Measurements from ENCODE around the gene SPATA46. TPM values are rescaled to one million over a fixed set of nuclear protein-coding genes. Genes with fewer than 3 reads are reported as not detected.

Gene SPATA46
- total and polyA plus RNA-seq, 4 donors, result not detected

- Histone ChIP-seq H3K9me3 (ENCODE audit: control insufficient read depth in 4 of 4, insufficient read depth in 3 of 4, low read length in 3 of 4) (no peaks in the 10 kb centered on the region), H3K4me1 (ENCODE audit: control insufficient read depth in 5 of 5, insufficient read depth in 5 of 5, low read length in 5 of 5) (no peaks in the 10 kb centered on the region), H3K4me3 (no peak overlapping the region), H3K27me3 (ENCODE audit: control insufficient read depth in 3 of 3, insufficient read depth in 3 of 3, low read length in 2 of 3) (no peaks in the 10 kb centered on the region), H3K36me3 (ENCODE audit: control insufficient read depth in 4 of 4, insufficient read depth in 4 of 4, low read length in 4 of 4) (peaks cover 0 to 2% (median 0%) of the 10 kb centered on the region in 4 donors), H3K9ac (ENCODE audit: insufficient read depth in 1 of 2, low read length in 2 of 2) (no peak overlapping the region), H3K27ac (ENCODE audit: low read depth in 1 of 2, low read length in 1 of 2) (no peak overlapping the region)
- no peak for TF ChIP-seq CTCF (IDR thresholded peaks at IDR 0.05; ENCODE audit: control extremely low read depth, extremely low read depth)
- WGBS, 2 donors, result 97 to 99% methylated on average over 10 of the region's 10 CpGs
- DNase-seq, result no peak
- ATAC-seq (ENCODE audit: insufficient read depth, low FRiP score), result no peak
Observed at GRCh38 chr1:162365284-162366020, 11.2 kb downstream of the SPATA46 start.

- WGBS, 2 donors, result 96 to 100% methylated on average over 1 of the region's 1 CpG
- peaks cover 0 to 2% (median 0%) of the 10 kb centered on the region in 4 donors for H3K36me3 ChIP-seq (ENCODE audit: control insufficient read depth in 4 of 4, insufficient read depth in 4 of 4, low read length in 4 of 4)
- no peak overlapping the region for H3K9ac ChIP-seq (ENCODE audit: insufficient read depth in 1 of 2, low read length in 2 of 2)
- H3K4me3 ChIP-seq, result no peak overlapping the region
- DNase-seq (no peak), ATAC-seq (ENCODE audit: insufficient read depth, low FRiP score) (no peak)
- TF ChIP-seq CTCF (IDR thresholded peaks at IDR 0.05; ENCODE audit: control extremely low read depth, extremely low read depth), result no peak
- H3K27ac ChIP-seq (ENCODE audit: low read depth in 1 of 2, low read length in 1 of 2), result no peak overlapping the region
- no peaks in the 10 kb centered on the region for H3K9me3 ChIP-seq (ENCODE audit: control insufficient read depth in 4 of 4, insufficient read depth in 3 of 4, low read length in 3 of 4)
- no peaks in the 10 kb centered on the region for H3K4me1 ChIP-seq (ENCODE audit: control insufficient read depth in 5 of 5, insufficient read depth in 5 of 5, low read length in 5 of 5)
- no peaks in the 10 kb centered on the region for H3K27me3 ChIP-seq (ENCODE audit: control insufficient read depth in 3 of 3, insufficient read depth in 3 of 3, low read length in 2 of 3)
Observed at GRCh38 chr1:162364498-162364897, 12.2 kb downstream of the SPATA46 start.

GRCh38 chr1:162363823-162364222 is 12.8 kb downstream of the SPATA46 start:
- Histone ChIP-seq H3K4me3 (no peak overlapping the region), H3K4me1 (ENCODE audit: control insufficient read depth in 5 of 5, insufficient read depth in 5 of 5, low read length in 5 of 5) (no peaks in the 10 kb centered on the region), H3K9me3 (ENCODE audit: control insufficient read depth in 4 of 4, insufficient read depth in 3 of 4, low read length in 3 of 4) (no peaks in the 10 kb centered on the region), H3K9ac (ENCODE audit: insufficient read depth in 1 of 2, low read length in 2 of 2) (no peak overlapping the region), H3K27ac (ENCODE audit: low read depth in 1 of 2, low read length in 1 of 2) (no peak overlapping the region), H3K27me3 (ENCODE audit: control insufficient read depth in 3 of 3, insufficient read depth in 3 of 3, low read length in 2 of 3) (no peaks in the 10 kb centered on the region), H3K36me3 (ENCODE audit: control insufficient read depth in 4 of 4, insufficient read depth in 4 of 4, low read length in 4 of 4) (peaks cover 0 to 2% (median 0%) of the 10 kb centered on the region in 4 donors)
- DNase-seq, result no peak
- WGBS, 2 donors, result 84 to 98% methylated on average over 3 of the region's 3 CpGs
- no peak for ATAC-seq (ENCODE audit: insufficient read depth, low FRiP score)
- TF ChIP-seq CTCF (IDR thresholded peaks at IDR 0.05; ENCODE audit: control extremely low read depth, extremely low read depth), result no peak

Measured in lung (tissue), 12 donors.